RWPE1 (cell line): ENCODE measurements around the gene RAB7A.
A peak's percentile ranks its signal among the peaks of the same experiment; 100 is the strongest.

Experiments used
- CTCF ChIA-PET: fragments of 350-600 bp; sonication (Branson Sonifier 250); formaldehyde crosslinking; extraction: SDS; loops from one replicate; lab custom pipeline; 2021; lab: Yijun Ruan, JAX
- POLR2A ChIA-PET: fragments of 400-600 bp; formaldehyde crosslinking; extraction: SDS; loops from one replicate; lab custom pipeline; 2020; ENCODE audit warnings: antibody characterized with exemption; ENCODE audit not compliant: low non-redundant PET; lab: Yijun Ruan, JAX
- DNase-seq: peaks from one replicate; pipeline ENCODE4 v3.0.0; 2012; ENCODE audit warnings: low spot score
- H3K27ac ChIP-seq: fragments of 450-650 bp; 2 replicates; pipeline ENCODE4 v1.5.1; 2017
- TF ChIP-seq, protein P1 (sequence below): fragments of 450-650 bp; conservative IDR thresholded peaks from 2 replicates; pipeline ENCODE4 v1.5.1; 2017; ENCODE audit warnings: low read depth, mild to moderate bottlenecking

The RAB7A gene

DNA sequence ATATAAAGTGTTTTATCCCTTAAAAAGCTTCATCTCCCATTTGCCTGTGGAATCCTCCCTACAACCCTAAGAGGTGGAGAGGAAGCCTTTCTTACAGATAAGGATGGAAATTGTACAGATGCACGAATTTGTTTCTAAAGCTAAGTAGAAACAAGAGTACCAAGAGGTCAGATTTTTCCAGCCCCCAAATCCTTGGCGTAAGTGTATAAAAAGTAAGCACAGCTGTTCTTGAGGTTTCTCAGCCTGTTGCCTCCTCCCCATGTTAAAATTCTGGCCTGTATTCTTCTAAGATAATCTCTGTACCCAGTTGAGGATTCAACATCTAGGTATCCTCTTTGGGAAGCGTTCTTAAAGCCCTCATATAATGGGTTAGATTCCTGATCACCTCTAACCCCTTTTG lies 34.9 kb downstream of the RAB7A start:
- ChIA-PET CTCF (no interaction called here), POLR2A (no interaction called here)
- TF ChIP-seq, protein P1, sequence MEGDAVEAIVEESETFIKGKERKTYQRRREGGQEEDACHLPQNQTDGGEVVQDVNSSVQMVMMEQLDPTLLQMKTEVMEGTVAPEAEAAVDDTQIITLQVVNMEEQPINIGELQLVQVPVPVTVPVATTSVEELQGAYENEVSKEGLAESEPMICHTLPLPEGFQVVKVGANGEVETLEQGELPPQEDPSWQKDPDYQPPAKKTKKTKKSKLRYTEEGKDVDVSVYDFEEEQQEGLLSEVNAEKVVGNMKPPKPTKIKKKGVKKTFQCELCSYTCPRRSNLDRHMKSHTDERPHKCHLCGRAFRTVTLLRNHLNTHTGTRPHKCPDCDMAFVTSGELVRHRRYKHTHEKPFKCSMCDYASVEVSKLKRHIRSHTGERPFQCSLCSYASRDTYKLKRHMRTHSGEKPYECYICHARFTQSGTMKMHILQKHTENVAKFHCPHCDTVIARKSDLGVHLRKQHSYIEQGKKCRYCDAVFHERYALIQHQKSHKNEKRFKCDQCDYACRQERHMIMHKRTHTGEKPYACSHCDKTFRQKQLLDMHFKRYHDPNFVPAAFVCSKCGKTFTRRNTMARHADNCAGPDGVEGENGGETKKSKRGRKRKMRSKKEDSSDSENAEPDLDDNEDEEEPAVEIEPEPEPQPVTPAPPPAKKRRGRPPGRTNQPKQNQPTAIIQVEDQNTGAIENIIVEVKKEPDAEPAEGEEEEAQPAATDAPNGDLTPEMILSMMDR: no peak
- no peak overlapping the region for H3K27ac ChIP-seq
- DNase-seq: no peak

DNA sequence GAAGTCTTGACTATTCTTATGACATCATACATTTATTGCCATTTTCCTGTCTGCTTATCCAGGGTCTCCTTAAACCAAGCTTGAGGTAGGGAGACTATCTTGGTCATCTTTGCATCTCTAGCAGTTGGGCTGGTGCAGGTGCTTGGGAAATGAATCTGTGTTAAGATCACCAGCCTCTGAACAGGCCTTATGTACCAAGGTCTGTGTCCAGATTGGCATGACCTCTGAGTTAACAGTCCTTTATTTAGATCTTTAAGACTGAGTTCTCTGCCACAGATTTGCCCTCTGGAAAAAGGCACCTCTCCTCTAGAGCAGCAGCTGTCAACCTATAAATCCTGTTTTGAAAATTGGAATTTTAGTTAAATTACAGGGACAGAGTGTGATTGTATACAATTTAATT lies 35.4 kb downstream of the RAB7A start:
- CTCF ChIA-PET: no interaction called here
- POLR2A ChIA-PET: no interaction called here
- TF ChIP-seq, protein P1: no peak
- DNase-seq: no peak
- H3K27ac ChIP-seq: no peak overlapping the region

DNA sequence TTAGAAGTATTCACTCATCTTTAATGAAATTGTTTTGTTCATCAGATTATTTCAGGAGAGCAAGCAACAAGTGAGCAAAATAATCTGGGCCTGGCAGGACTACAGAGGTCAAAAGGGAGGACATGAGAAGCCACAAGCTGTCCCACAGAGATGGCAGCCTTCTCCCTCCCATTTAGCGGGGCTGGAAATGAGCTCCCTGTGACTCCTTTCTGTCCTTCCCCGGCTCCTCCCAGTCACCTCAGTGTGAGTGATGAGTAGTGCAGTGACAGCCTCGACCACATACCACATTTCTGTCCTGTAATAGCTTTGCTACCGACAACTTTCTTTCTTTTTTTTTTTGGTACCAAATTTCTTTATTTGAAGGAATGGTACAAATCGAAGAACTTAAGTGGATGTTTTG lies 38.0 kb downstream of the RAB7A start:
- TF ChIP-seq, protein P1: no peak
- no peak overlapping the region for H3K27ac ChIP-seq
- ChIA-PET POLR2A (no interaction called here), CTCF (interaction anchor here (1.1 kb wide), 1 partner anchor 83 kb away, joined by 4 read pairs; no protein-coding TSS in a partner anchor)
- DNase-seq: no peak

DNA sequence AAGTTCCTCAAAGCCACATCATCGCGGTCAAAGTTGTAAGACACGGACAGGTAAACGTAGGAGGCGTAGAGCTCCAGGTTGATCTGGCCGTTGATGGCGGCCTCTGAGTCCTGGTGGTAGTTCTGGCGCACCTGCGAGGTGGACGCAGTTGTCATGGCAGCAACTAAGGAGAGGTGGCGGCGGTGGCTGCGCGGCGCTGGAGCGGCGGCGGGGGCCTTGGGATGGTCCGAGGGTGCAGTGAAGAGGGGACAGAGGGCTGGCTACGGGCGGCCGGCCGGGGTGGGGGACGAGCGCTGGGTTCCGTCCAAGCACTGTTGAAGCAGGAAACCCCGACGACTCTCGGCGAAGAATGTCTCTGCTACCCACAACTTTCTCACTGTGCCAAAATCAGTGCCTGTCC lies 38.9 kb downstream of the RAB7A start:
- ChIA-PET POLR2A (no interaction called here), CTCF (interaction anchor here (0.7 kb wide), 1 partner anchor 155 kb away, joined by 3 read pairs; no protein-coding TSS in a partner anchor)
- H3K27ac ChIP-seq: no peak overlapping the region
- TF ChIP-seq, protein P1: no peak
- DNase-seq: no peak

DNA sequence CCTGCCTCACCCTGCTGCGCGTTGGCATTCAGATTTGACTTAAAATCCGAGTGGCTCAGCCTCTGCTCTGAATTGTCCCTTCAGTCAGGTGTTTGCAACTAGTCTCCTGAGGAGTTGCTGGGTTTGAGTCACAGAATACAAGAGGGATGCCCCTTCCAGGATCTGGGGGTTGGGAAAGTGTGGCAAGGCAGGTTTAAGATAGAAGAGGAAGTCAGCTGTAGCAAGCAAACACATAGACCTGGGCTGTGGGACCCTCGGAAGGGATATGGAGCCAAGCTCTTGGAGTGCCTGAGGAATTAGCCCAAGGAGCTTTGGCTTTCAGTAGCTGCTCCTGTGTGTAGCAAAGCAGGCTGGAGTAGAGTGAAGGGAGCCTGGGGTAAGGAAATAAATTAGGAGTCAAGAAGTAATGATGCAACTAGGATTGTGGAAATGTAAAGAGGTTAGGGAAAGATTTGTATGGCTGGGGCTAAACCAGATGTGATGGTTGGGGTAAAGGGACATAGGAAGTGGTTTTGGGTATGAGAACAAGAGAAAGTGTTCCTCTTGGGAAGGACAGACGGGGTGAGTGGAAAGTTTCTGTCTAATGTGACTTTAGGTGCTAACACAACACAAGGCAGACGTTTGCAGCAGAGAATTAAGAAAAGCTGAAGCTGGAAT lies 41.2 kb downstream of the RAB7A start:
- no peak for DNase-seq
- ChIA-PET POLR2A (no interaction called here), CTCF (interaction anchor here (0.7 to 1.1 kb wide), 2 partner anchors 87 to 146 kb away, joined by 3 read pairs; no protein-coding TSS in a partner anchor)
- H3K27ac ChIP-seq: peak overlapping the region; percentile 36
- TF ChIP-seq, protein P1: no peak

DNA sequence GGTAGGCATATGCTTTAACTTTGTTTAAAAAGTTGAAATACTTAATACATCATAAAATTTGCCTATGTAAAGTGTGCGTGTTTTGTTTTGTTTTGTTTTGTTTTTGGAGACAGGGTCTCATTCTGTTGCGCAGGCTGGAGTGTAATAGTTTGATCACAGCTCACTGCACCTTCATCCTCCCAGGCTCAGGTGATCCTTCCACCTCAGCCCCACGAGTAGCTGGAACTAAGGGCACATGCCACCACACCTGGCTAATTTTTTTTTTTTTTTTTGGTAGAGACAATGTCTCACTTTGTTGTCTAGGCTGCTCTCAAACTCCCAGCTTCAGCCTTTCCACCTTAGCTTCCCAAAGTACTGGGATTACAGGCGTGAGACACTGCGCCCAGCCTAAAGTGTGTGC lies 42.5 kb downstream of the RAB7A start:
- CTCF ChIA-PET: interaction anchor here (0.7 kb wide), 1 partner anchor 10 kb away, joined by 8 read pairs; no protein-coding TSS in a partner anchor
- no peak overlapping the region for H3K27ac ChIP-seq
- POLR2A ChIA-PET: no interaction called here
- TF ChIP-seq, protein P1: no peak
- no peak for DNase-seq
